Endodermal cell (in vitro differentiated cells): Measurements from ENCODE around the gene CCDC93. TPM values are rescaled to one million over a fixed set of nuclear protein-coding genes. Genes with fewer than 3 reads are reported as not detected.

Source experiments
- DNase-seq: peaks from one replicate; pipeline ENCODE4 v3.0.0-alpha.2; 2017
- H3K27ac ChIP-seq: 2 replicates; pipeline ENCODE4 v1.5.1; 2013; ENCODE audit warnings: mild to moderate bottlenecking, low read depth, low read length, moderate library complexity
- H3K27me3 ChIP-seq: 2 replicates; pipeline ENCODE4 v1.6.1; 2013; ENCODE audit warnings: mild to moderate bottlenecking, low read length, moderate library complexity; ENCODE audit not compliant: insufficient read depth, control insufficient read depth, poor library complexity, severe bottlenecking
- H3K36me3 ChIP-seq: 2 replicates; pipeline ENCODE4 v1.7.0; 2013; ENCODE audit warnings: mild to moderate bottlenecking, low read length, moderate library complexity; ENCODE audit not compliant: control insufficient read depth, insufficient read depth
- H3K4me1 ChIP-seq: one replicate; pipeline ENCODE4 v1.7.0; 2013; ENCODE audit warnings: low read length; ENCODE audit not compliant: control insufficient read depth, insufficient read depth
- H3K4me3 ChIP-seq: 2 replicates; pipeline ENCODE4 v1.5.1; 2013; ENCODE audit warnings: mild to moderate bottlenecking, low read length, moderate library complexity
- H3K9ac ChIP-seq: 2 replicates; pipeline ENCODE4 v1.6.1; 2013; ENCODE audit warnings: mild to moderate bottlenecking, low read length, moderate library complexity; ENCODE audit not compliant: poor library complexity, severe bottlenecking; ENCODE audit errors: extremely low read depth
- H3K9me3 ChIP-seq: 2 replicates; pipeline ENCODE4 v1.6.1; 2013; ENCODE audit warnings: mild to moderate bottlenecking, low read length, moderate library complexity; ENCODE audit not compliant: control insufficient read depth
- H3K27ac Mint-ChIP-seq: 2 replicates; pipeline ENCODE4 v1.8.0; 2020; ENCODE audit warnings: mixed read lengths
- H3K27me3 Mint-ChIP-seq: 2 replicates; pipeline ENCODE4 v1.8.0; 2021; ENCODE audit warnings: mild to moderate bottlenecking, mixed read lengths; ENCODE audit not compliant: insufficient read depth
- H3K36me3 Mint-ChIP-seq: 2 replicates; pipeline ENCODE4 v1.8.0; 2020; ENCODE audit warnings: low read depth, mixed read lengths
- H3K4me1 Mint-ChIP-seq: 2 replicates; pipeline ENCODE4 v1.8.0; 2020; ENCODE audit warnings: mixed read lengths
- H3K4me3 Mint-ChIP-seq: 2 replicates; pipeline ENCODE4 v1.8.0; 2020; ENCODE audit warnings: mild to moderate bottlenecking, moderate library complexity, mixed read lengths
- H3K9me3 Mint-ChIP-seq: 2 replicates; pipeline ENCODE4 v1.8.0; 2020; ENCODE audit warnings: mild to moderate bottlenecking, mixed read lengths
- CTCF ChIP-seq: fragments of 200-600 bp; sonication (generic); conservative IDR thresholded peaks from 2 replicates; pipeline ENCODE4 v1.5.0; 2021; ENCODE audit warnings: antibody characterized with exemption, mild to moderate bottlenecking
- WGBS, 2 experiments: methylation state at CpG; one replicate each; pipeline versions ENCODE4 v1.1.5 to v1.1.7; 2013; ENCODE audit warnings: missing lambda C conversion rate in 2 of 2, mixed read lengths in 1 of 2; ENCODE audit not compliant: insufficient coverage in 1 of 2, insufficient read length in 1 of 2; 5-methylcytosine and 5-hydroxymethylcytosine counted together
- total RNA-seq, 2 donors: library from RNA; stranded (reverse); fragmentation: NEBNext Ultra II Directional in 1 of 2; extraction: Animal tissue kit (Norgen Biotek cat#: 25700) in 1 of 2; gene quantifications; 2 replicates in 1 of 2; 3 replicates in 1 of 2; pipeline ENCODE4 v1.2.1, GENCODE V29; 2021

CCDC93 gene
- total RNA-seq, 2 donors from 2014 or later: 35.6 to 36.6 TPM

- no peaks in the 10 kb centered on the region for H3K4me1 Mint-ChIP-seq
- WGBS, 2 experiments: 87 to 96% methylated on average over 5 to 7 of the region's 7 CpGs
Observed at GRCh38 chr2:117902933-117903332, 110.9 kb downstream of the CCDC93 start.

GRCh38 chr2:117888897-117889296 lies 125.0 kb downstream of the CCDC93 start:
- no peak for TF ChIP-seq CTCF
- Mint-ChIP-seq H3K36me3 (no peaks in the 10 kb centered on the region), H3K4me1 (peaks cover 25% of the 10 kb centered on the region), H3K27me3 (peaks cover 47% of the 10 kb centered on the region), H3K4me3 (no peak overlapping the region), H3K27ac (no peak overlapping the region), H3K9me3 (peaks cover 4% of the 10 kb centered on the region)
- Histone ChIP-seq H3K9ac (no peak overlapping the region), H3K27me3 (no peaks in the 10 kb centered on the region), H3K4me3 (no peak overlapping the region), H3K27ac (no peak overlapping the region), H3K4me1 (peaks cover 9% of the 10 kb centered on the region), H3K36me3 (no peaks in the 10 kb centered on the region), H3K9me3 (peaks cover 6% of the 10 kb centered on the region)
- DNase-seq: no peak
- 87% methylated on average over 1 of the region's 1 CpG; no CpG with 5 or more reads in 1 of the 2 experiments for WGBS, 2 experiments

More at GRCh38 chr2:117902933-117903332, 110.9 kb downstream of the CCDC93 start:
- Histone ChIP-seq H3K9ac (no peak overlapping the region), H3K4me1 (no peaks in the 10 kb centered on the region), H3K4me3 (no peak overlapping the region), H3K9me3 (no peaks in the 10 kb centered on the region), H3K27ac (no peak overlapping the region), H3K36me3 (no peaks in the 10 kb centered on the region), H3K27me3 (no peaks in the 10 kb centered on the region)
- Mint-ChIP-seq H3K27me3 (peaks cover 30% of the 10 kb centered on the region), H3K36me3 (no peaks in the 10 kb centered on the region), H3K27ac (no peak overlapping the region), H3K4me3 (no peak overlapping the region), H3K9me3 (peaks cover 26% of the 10 kb centered on the region)
- TF ChIP-seq CTCF: peak; percentile 49
- DNase-seq: peak; percentile 52

GRCh38 chr2:117885308-117885707 lies 128.6 kb downstream of the CCDC93 start:
- H3K9me3 Mint-ChIP-seq: peaks cover 21% of the 10 kb centered on the region
- Histone ChIP-seq H3K9me3 (peaks cover 13% of the 10 kb centered on the region), H3K27ac (no peak overlapping the region), H3K4me3 (no peak overlapping the region), H3K27me3 (no peaks in the 10 kb centered on the region), H3K4me1 (peaks cover 9% of the 10 kb centered on the region), H3K9ac (no peak overlapping the region), H3K36me3 (no peaks in the 10 kb centered on the region)
- WGBS, 2 experiments: 65 to 80% methylated on average over 2 of the region's 2 CpGs
- H3K36me3 Mint-ChIP-seq: no peaks in the 10 kb centered on the region
- H3K27ac Mint-ChIP-seq: no peak overlapping the region
- TF ChIP-seq CTCF: no peak
- DNase-seq: no peak
- peaks cover 25% of the 10 kb centered on the region for H3K27me3 Mint-ChIP-seq
- H3K4me3 Mint-ChIP-seq: no peak overlapping the region
- peaks cover 25% of the 10 kb centered on the region for H3K4me1 Mint-ChIP-seq
